Kidney (tissue), 14 donors: ENCODE data around the gene VSIG2. TPM values are rescaled to one million over a fixed set of nuclear protein-coding genes. Genes with fewer than 3 reads are reported as not detected.

ENCODE experiments used
- DNase-seq, 5 donors: peaks; one replicate each; pipeline ENCODE4 v3.0.0-alpha.2; 2013 to 2020
- FAIRE-seq: peaks from 2 replicates; lab custom pipeline; 2012; peaks lifted over from hg19 to GRCh38; lab: Jason Lieb, UNC
- H3K27ac ChIP-seq, 2 donors: one replicate each; pipeline ENCODE4 v1.7.0; 2013; ENCODE audit warnings: low read depth in 2 of 2, low read length in 2 of 2, inconsistent platforms in 1 of 2
- H3K27me3 ChIP-seq: one replicate; pipeline ENCODE4 v1.7.1; 2013; ENCODE audit warnings: low read length, inconsistent platforms; ENCODE audit not compliant: control insufficient read depth, insufficient read depth
- H3K36me3 ChIP-seq, 3 donors: one replicate each; pipeline versions ENCODE4 v1.7.0 to v1.7.1; 2013; ENCODE audit warnings: low read length in 3 of 3, control low read depth in 1 of 3, inconsistent platforms in 1 of 3; ENCODE audit not compliant: insufficient read depth in 3 of 3, control insufficient read depth in 2 of 3
- H3K4me1 ChIP-seq, 3 donors: one replicate each; pipeline versions ENCODE4 v1.7.0 to v1.7.1; 2013; ENCODE audit warnings: low read length in 3 of 3, inconsistent platforms in 1 of 3, low read depth in 1 of 3; ENCODE audit not compliant: control insufficient read depth in 2 of 3, insufficient read depth in 2 of 3
- H3K4me3 ChIP-seq, 3 donors: one replicate each; pipeline versions ENCODE4 v1.7.0 to v1.8.1; 2013; ENCODE audit warnings: low read length in 3 of 3, control low read depth in 1 of 3, inconsistent platforms in 1 of 3
- H3K9ac ChIP-seq, 3 donors: one replicate each; pipeline versions ENCODE4 v1.7.0 to v1.7.1; 2013; ENCODE audit warnings: low read length in 3 of 3, control low read depth in 1 of 3, inconsistent platforms in 1 of 3
- H3K9me3 ChIP-seq, 3 donors: one replicate each; pipeline versions ENCODE4 v1.7.0 to v1.7.1; 2013; ENCODE audit warnings: low read length in 3 of 3, control low read depth in 1 of 3, inconsistent platforms in 1 of 3; ENCODE audit not compliant: control insufficient read depth in 2 of 3, insufficient read depth in 1 of 3
- intact Hi-C: fragments of 100-400 bp; cut with DNase I; formaldehyde crosslinking; loops from one replicate; pipeline ENCODE4 v1.11.1; 2022
- polyA plus RNA-seq: library from polyadenylated mRNA; stranded (reverse); fragments of 350-450 nt; fragmentation: Illumina TruSeq; extraction: RNeasy Lipid Tissue Mini Kit (QIAGEN cat#74804); gene quantifications from one replicate; pipeline ENCODE4 v1.2.3, GENCODE V29; 2014; ENCODE audit warnings: low read depth, low replicate concordance; ENCODE audit not compliant: insufficient read depth
- total RNA-seq: library from RNA; stranded (reverse); fragmentation: NEBNext Ultra II Directional; extraction: Animal tissue kit (Norgen Biotek cat#: 25700); gene quantifications from one replicate; pipeline ENCODE4 v1.2.1, GENCODE V29; 2021
- TF ChIP-seq, protein P1 (sequence below): IDR thresholded peaks from 3 replicates; pipeline ENCODE4 v1.5.1; 2012; ENCODE audit warnings: mild to moderate bottlenecking, moderate library complexity, borderline replicate concordance; ENCODE audit not compliant: insufficient read depth; ENCODE audit errors: extremely low read depth
- donor health status: control.
- donor health status: control.
- donor health status: control.
- donor health status: control.
- donor health status: control.
- donor health status: DM: yes; HTN: yes; CAD: no.
- donor health status: Normal renal cell carcinoma (clear cell type).

The VSIG2 gene
- total and polyA plus RNA-seq, 2 donors from 2014 or later = 3.9 to 11.7 TPM

DNA sequence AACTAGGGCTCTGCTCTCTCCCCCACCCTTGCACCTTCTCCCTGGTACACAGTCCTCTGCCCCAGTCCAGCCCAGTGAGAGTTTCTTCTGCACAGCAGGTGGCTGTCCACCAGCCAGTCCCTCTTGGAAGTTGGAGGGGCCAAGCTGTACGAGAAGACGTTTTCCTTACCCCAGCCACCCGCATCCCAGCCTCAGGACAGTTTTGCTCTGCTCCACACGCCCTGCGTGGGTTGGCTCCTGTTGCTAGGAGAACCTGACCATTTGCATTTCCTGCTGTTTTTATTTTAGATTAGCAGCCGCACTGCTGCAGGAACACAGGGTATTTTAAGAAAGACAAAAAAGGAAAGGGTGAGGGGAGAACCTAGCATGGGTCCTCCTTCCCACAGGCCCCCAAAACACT, 29.9 kb downstream of the VSIG2 start:
- H3K4me3 ChIP-seq = no peak overlapping the region
- intact Hi-C loops = no loop called here
- no peak for FAIRE-seq

DNA sequence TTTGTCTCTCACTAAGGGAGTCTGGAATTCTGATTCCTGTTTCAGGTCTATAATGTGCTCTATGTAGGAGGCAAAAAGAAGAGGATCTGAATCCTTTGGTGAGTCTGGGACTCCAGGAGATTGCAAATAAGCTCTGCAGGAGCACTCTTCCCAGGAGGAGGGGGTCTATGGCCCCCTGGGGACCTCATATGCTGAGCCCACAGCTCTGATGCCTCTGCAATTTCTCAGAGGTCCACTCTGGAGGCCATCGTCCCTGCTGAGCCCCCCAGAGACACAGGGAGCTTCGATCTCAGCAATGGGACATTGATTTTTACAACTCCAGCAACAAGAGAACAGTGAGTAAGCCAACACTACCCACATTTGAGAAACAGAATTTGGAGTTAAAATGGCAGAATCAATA, 32.5 kb downstream of the VSIG2 start:
- Histone ChIP-seq H3K4me1 (peaks cover 0 to 7% (median 5%) of the 10 kb centered on the region in 3 donors), H3K27me3 (peaks cover 17% of the 10 kb centered on the region), H3K36me3 (no peaks in the 10 kb centered on the region), H3K9ac (no peak overlapping the region), H3K27ac (no peak overlapping the region), H3K4me3 (no peak overlapping the region), H3K9me3 (no peaks in the 10 kb centered on the region)
- TF ChIP-seq, protein P1, sequence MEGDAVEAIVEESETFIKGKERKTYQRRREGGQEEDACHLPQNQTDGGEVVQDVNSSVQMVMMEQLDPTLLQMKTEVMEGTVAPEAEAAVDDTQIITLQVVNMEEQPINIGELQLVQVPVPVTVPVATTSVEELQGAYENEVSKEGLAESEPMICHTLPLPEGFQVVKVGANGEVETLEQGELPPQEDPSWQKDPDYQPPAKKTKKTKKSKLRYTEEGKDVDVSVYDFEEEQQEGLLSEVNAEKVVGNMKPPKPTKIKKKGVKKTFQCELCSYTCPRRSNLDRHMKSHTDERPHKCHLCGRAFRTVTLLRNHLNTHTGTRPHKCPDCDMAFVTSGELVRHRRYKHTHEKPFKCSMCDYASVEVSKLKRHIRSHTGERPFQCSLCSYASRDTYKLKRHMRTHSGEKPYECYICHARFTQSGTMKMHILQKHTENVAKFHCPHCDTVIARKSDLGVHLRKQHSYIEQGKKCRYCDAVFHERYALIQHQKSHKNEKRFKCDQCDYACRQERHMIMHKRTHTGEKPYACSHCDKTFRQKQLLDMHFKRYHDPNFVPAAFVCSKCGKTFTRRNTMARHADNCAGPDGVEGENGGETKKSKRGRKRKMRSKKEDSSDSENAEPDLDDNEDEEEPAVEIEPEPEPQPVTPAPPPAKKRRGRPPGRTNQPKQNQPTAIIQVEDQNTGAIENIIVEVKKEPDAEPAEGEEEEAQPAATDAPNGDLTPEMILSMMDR = no peak
- no peak for DNase-seq
- no peak for FAIRE-seq
- intact Hi-C loops = no loop called here

More for the DNA sequence above, 29.9 kb downstream of the VSIG2 start:
- H3K4me1 ChIP-seq = peaks cover 5 to 16% (median 8%) of the 10 kb centered on the region in 3 donors
- H3K9ac ChIP-seq = no peak overlapping the region
- no peaks in the 10 kb centered on the region for H3K9me3 ChIP-seq
- no peak for DNase-seq
- TF ChIP-seq, protein P1 = no peak
- H3K27ac ChIP-seq = no peak overlapping the region
- peaks cover 17% of the 10 kb centered on the region for H3K27me3 ChIP-seq
- no peaks in the 10 kb centered on the region for H3K36me3 ChIP-seq

DNA sequence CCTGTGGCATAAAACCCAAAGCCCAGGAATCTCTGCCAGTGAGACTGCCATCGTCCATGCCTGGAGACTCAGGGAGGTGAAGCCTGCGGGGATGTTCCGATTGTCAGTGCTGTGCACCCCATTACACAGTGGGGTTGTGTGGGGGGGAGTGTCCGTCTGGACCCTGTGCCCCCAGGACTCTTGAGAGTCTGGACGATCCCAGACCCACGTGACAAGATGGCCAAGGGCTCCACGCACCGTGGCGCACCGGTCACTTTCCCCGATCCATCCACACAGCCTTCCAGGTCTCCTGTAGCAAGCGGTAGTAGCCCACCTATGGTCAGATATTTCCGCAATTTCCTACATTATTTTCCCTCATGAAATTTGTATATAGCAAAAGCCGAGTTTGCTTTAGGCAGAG, 33.3 kb downstream of the VSIG2 start:
- Histone ChIP-seq H3K4me3 (peak overlapping the region in 1 of 3 donors; percentile 35), H3K27ac (no peak overlapping the region)

More for the DNA sequence above, 33.3 kb downstream of the VSIG2 start:
- Histone ChIP-seq H3K36me3 (no peaks in the 10 kb centered on the region), H3K4me1 (peaks cover 0 to 7% (median 5%) of the 10 kb centered on the region in 3 donors), H3K9ac (no peak overlapping the region), H3K9me3 (no peaks in the 10 kb centered on the region), H3K27me3 (peaks cover 17% of the 10 kb centered on the region)
- TF ChIP-seq, protein P1 = no peak
- FAIRE-seq (no peak), DNase-seq (no peak)
- intact Hi-C loops = no loop called here
